ES-I3 (cell line): Measurements from ENCODE around the gene C10orf88.
"Not testable (repeated sequence)": the region's sequence is repeated elsewhere in the genome, so short reads cannot be mapped to it uniquely, and the experiment has no call there.

Experiments used
- H3K36me3 ChIP-seq: 2 replicates; pipeline ENCODE4 v1.6.1; 2013; ENCODE audit warnings: mild to moderate bottlenecking, low read length, control low read depth, moderate library complexity; ENCODE audit not compliant: insufficient read depth
- H3K4me1 ChIP-seq: 2 replicates; pipeline ENCODE4 v1.6.1; 2013; ENCODE audit warnings: mild to moderate bottlenecking, control low read depth, low read length; ENCODE audit not compliant: insufficient read depth
- H3K9ac ChIP-seq: 2 replicates; pipeline ENCODE4 v1.6.1; 2013; ENCODE audit warnings: low read depth, mild to moderate bottlenecking, low read length, moderate library complexity
- H3K9me3 ChIP-seq: 2 replicates; pipeline ENCODE4 v1.6.1; 2013; ENCODE audit warnings: mild to moderate bottlenecking, low read length, moderate library complexity; ENCODE audit not compliant: control insufficient read depth, insufficient read depth

C10orf88 gene

GRCh38 chr10:122931088-122931906, 22.7 kb downstream of the C10orf88 start:
- Histone ChIP-seq H3K36me3 (no peaks in the 10 kb centered on the region), H3K4me1 (no peaks in the 10 kb centered on the region), H3K9ac (no peak overlapping the region), H3K9me3 (no peaks in the 10 kb centered on the region)

GRCh38 chr10:122930140-122930539, 23.9 kb downstream of the C10orf88 start:
- Histone ChIP-seq H3K9me3 (no peaks in the 10 kb centered on the region), H3K9ac (no peak overlapping the region), H3K36me3 (no peaks in the 10 kb centered on the region), H3K4me1 (no peaks in the 10 kb centered on the region)

GRCh38 chr10:122915700-122916099, 38.3 kb downstream of the C10orf88 start:
- no peaks in the 10 kb centered on the region for H3K36me3 ChIP-seq
- no peak overlapping the region for H3K9ac ChIP-seq
- H3K9me3 ChIP-seq, result no peaks in the 10 kb centered on the region
- H3K4me1 ChIP-seq, result no peaks in the 10 kb centered on the region

- Histone ChIP-seq H3K9ac (no peak overlapping the region), H3K9me3 (no peaks in the 10 kb centered on the region), H3K4me1 (no peaks in the 10 kb centered on the region), H3K36me3 (no peaks in the 10 kb centered on the region)
Observed at GRCh38 chr10:122911889-122912484, 42.0 kb downstream of the C10orf88 start.

GRCh38 chr10:122910310-122910709, 43.7 kb downstream of the C10orf88 start, which contains the start of gene FAM24A:
Gene FAM24A, plus strand, starts transcription at chr10:122910610. Its CDS starts 1,025 bp downstream, at chr10:122911635.
- H3K4me1 ChIP-seq, result no peaks in the 10 kb centered on the region
- no peaks in the 10 kb centered on the region for H3K36me3 ChIP-seq
- H3K9ac ChIP-seq, result no peak within 1 kb of the TSS
- no peaks in the 10 kb centered on the region for H3K9me3 ChIP-seq

GRCh38 chr10:122903861-122904260, 50.2 kb downstream of the C10orf88 start:
- H3K36me3 ChIP-seq, H3K9ac ChIP-seq, H3K9me3 ChIP-seq, H3K4me1 ChIP-seq: not testable (repeated sequence)

- Histone ChIP-seq H3K4me1 (no peaks in the 10 kb centered on the region), H3K9me3 (no peaks in the 10 kb centered on the region), H3K36me3 (no peaks in the 10 kb centered on the region), H3K9ac (no peak overlapping the region)
Observed at GRCh38 chr10:122894261-122894944, 59.6 kb downstream of the C10orf88 start.

GRCh38 chr10:122884166-122884565, 69.9 kb downstream of the C10orf88 start:
- H3K36me3 ChIP-seq, result no peaks in the 10 kb centered on the region
- H3K9me3 ChIP-seq, result no peaks in the 10 kb centered on the region
- H3K4me1 ChIP-seq, result no peaks in the 10 kb centered on the region
- no peak overlapping the region for H3K9ac ChIP-seq

- Histone ChIP-seq H3K9ac (no peak overlapping the region), H3K9me3 (no peaks in the 10 kb centered on the region), H3K36me3 (no peaks in the 10 kb centered on the region), H3K4me1 (no peaks in the 10 kb centered on the region)
Observed at GRCh38 chr10:122882766-122883165, 71.3 kb downstream of the C10orf88 start.
